Smooth muscle cell of bladder (primary cell): ENCODE measurements around the gene FOXL2NB. TPM values are rescaled to one million over a fixed set of nuclear protein-coding genes. Genes with fewer than 3 reads are reported as not detected.

Source experiments
- total RNA-seq: library from RNA; depleted of rRNA; stranded (reverse); fragments of >200 nt; gene quantifications from 2 replicates; pipeline ENCODE4 v1.2.3, GENCODE V29; 2014

FOXL2NB gene
- total RNA-seq = under 0.01 TPM in 1 of 2 replicates, not detected in the other

DNA sequence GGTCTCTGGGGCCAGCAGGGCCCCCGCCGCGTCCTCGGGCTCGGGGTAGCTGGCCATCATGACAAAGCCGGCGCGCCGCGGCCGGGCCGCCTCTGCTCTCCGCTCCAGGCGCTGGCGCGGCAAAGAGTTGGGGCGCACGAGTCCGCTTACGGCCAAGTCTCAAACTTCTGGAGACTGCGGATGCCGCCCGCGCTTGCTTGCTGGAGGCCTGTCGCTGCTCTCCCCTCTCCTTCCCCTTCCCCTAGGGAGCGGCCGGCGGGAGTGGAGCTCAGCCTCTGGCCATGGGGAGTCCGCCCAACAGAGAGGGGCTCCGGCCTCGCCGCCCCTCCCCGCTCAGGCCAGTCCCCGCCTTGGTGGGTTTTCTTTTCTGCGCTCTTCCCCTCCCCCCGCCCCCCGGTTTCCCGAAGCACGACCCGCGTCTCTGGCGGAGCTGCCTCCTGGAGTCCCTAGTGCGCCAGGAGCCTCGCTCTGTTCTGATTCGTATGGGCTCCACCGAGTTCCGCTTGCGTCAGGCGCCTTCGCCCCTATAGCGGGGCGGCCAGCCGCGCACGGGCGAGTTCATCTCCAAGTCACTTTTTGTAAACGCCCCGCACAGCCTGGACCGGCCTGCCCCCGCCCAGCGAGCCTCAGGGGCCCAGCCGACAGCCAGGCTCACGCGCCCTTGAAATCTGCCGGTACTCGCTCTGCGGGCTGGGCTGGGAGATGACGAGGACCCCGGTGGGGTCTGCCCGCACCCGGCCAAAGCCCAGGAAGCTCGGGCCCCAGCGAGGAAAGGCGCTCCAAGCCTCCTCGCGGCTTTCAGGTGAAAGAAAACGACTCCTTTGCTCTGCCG lies at the start of gene FOXL2NB, which contains the start of gene FOXL2:
FOXL2NB (plus strand) TSS at position 555 of the 832 bp plus-strand sequence; CDS start at position 703, 148 bp downstream.
FOXL2 (minus strand) TSS at position 475 of the 832 bp plus-strand sequence; CDS start at position 60, 415 bp downstream.

Other genes with a start within 250 kb of the FOXL2NB start
- 6.4 and 7.1 TPM in 2 replicates for gene PIK3CB, start 112.3 kb upstream of the FOXL2NB start, total RNA-seq
- not detected in 2 replicates for gene FOXL2, start 80 bp upstream of the FOXL2NB start, total RNA-seq
- gene PRR23A, start 59.1 kb downstream of the FOXL2NB start, total RNA-seq = not detected in 2 replicates
- not detected in 2 replicates for gene PRR23B, start 73.7 kb downstream of the FOXL2NB start, total RNA-seq
- gene PRR23C, start 97.7 kb downstream of the FOXL2NB start, total RNA-seq = not detected in 2 replicates